Measurements from ENCODE around the gene RAB18.

- no peak for TF ChIP-seq POLR2A (IDR thresholded peaks at IDR 0.05; ENCODE audit: low read depth, low read length)
- TF ChIP-seq FOS (IDR thresholded peaks at IDR 0.05; ENCODE audit: borderline replicate concordance, extremely low read depth, insufficient read length), result no peak
- no peak for TF ChIP-seq CTCF (IDR thresholded peaks at IDR 0.05 in 2 of 3, conservative IDR thresholded peaks at IDR 0.05 in 1 of 3; ENCODE audit: control insufficient read depth in 2 of 3, extremely low read depth in 1 of 3, insufficient read depth in 1 of 3, low read depth in 3 of 3, low read length in 3 of 3)
- no peak for TF ChIP-seq CREB1 (IDR thresholded peaks at IDR 0.05; ENCODE audit: low read depth)
- TF ChIP-seq TCF12 (IDR thresholded peaks at IDR 0.05; ENCODE audit: low read depth, low read length), result no peak
- no peak for TF ChIP-seq JUND (IDR thresholded peaks at IDR 0.05; ENCODE audit: low read depth, low read length)
- no peak for TF ChIP-seq EZH2 (IDR thresholded peaks at IDR 0.05; ENCODE audit: borderline replicate concordance, control insufficient read depth, low read depth, low read length)
- no peak for TF ChIP-seq ZNF274 (IDR thresholded peaks at IDR 0.05; ENCODE audit: insufficient read depth, insufficient read length)
- no peak for TF ChIP-seq POLR2AphosphoS5 (IDR thresholded peaks at IDR 0.05; ENCODE audit: low read length)
- no peak for TF ChIP-seq SP1 (IDR thresholded peaks at IDR 0.05; ENCODE audit: low read depth, low read length)
- no peak for TF ChIP-seq RFX5 (IDR thresholded peaks at IDR 0.05; ENCODE audit: low read depth, low read length)
- TF ChIP-seq HDAC6 (IDR thresholded peaks at IDR 0.05; ENCODE audit: unreplicated experiment), result no peak
- no peak for TF ChIP-seq SMC3 (IDR thresholded peaks at IDR 0.05; ENCODE audit: borderline replicate concordance, low read length)
- TF ChIP-seq HCFC1 (IDR thresholded peaks at IDR 0.05; ENCODE audit: low read length), result no peak
These were observed 830 bp downstream of the RAB18 start for GRCh38 chr10:27504808-27505460.

Data from GM12878 (cell line).